OCI-LY3 (cell line): ENCODE data around the gene ERG.

Experiments
- EZH2phosphoT487 ChIP-seq: fragments of 200-600 bp; shearing (Covaris generic); IDR thresholded peaks from 2 replicates; pipeline ENCODE4 v1.6.1; 2018; ENCODE audit warnings: antibody characterized with exemption, mixed run types, low read depth
- TF ChIP-seq, protein P1 (sequence below): fragments of 200-600, 300-600 bp; sonication (generic); IDR thresholded peaks from 2 replicates; pipeline ENCODE4 v1.5.1; 2014; ENCODE audit warnings: antibody characterized with exemption, low read length, low read depth

DNA sequence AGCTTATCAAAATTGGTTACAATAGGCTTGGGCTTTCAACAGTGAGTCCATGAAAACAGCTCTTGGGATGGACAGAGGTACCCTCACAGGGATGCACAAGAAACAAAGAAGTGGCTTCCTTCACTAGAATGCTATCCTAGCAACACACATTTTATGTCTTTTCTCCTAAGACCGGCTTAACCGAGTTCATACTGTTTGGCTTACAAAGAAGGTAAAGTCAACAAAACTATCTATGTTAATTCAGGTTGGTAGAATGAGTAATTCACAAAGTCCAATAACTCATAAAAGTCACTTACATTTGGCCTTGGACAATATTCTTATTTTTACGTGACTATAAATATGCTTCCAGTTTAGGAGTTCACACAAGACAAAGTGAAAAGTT lies 9.0 kb downstream of the ERG start:
- TF ChIP-seq, protein P1, sequence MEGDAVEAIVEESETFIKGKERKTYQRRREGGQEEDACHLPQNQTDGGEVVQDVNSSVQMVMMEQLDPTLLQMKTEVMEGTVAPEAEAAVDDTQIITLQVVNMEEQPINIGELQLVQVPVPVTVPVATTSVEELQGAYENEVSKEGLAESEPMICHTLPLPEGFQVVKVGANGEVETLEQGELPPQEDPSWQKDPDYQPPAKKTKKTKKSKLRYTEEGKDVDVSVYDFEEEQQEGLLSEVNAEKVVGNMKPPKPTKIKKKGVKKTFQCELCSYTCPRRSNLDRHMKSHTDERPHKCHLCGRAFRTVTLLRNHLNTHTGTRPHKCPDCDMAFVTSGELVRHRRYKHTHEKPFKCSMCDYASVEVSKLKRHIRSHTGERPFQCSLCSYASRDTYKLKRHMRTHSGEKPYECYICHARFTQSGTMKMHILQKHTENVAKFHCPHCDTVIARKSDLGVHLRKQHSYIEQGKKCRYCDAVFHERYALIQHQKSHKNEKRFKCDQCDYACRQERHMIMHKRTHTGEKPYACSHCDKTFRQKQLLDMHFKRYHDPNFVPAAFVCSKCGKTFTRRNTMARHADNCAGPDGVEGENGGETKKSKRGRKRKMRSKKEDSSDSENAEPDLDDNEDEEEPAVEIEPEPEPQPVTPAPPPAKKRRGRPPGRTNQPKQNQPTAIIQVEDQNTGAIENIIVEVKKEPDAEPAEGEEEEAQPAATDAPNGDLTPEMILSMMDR, result no peak
- TF ChIP-seq EZH2phosphoT487, result no peak
